Measurements from ENCODE around the gene SP100. TPM values are rescaled to one million over a fixed set of nuclear protein-coding genes. Genes with fewer than 3 reads are reported as not detected.

SP100 gene
- total RNA-seq, 1 experiment from 2014 or later = 110 TPM

DNA sequence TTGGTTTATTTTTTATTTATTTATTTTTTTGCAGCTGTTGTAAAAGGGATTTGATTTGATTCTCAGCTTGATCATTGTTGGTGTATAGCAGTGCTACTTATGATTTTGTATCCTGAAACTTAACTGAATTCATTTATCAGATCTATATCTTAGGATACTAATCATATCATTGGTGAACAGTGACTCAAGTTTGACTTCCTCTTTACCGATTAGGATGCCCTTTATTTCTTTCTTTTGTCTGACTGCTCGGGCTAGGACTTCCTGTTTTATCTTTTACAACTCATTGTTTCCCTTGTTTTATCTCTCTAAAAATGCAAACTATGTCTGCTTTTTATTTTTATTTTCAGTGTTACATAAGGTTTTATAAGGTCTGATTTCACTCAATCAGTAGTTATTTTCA, 23.6 kb downstream of the SP100 start:
- TF ChIP-seq, protein P1, sequence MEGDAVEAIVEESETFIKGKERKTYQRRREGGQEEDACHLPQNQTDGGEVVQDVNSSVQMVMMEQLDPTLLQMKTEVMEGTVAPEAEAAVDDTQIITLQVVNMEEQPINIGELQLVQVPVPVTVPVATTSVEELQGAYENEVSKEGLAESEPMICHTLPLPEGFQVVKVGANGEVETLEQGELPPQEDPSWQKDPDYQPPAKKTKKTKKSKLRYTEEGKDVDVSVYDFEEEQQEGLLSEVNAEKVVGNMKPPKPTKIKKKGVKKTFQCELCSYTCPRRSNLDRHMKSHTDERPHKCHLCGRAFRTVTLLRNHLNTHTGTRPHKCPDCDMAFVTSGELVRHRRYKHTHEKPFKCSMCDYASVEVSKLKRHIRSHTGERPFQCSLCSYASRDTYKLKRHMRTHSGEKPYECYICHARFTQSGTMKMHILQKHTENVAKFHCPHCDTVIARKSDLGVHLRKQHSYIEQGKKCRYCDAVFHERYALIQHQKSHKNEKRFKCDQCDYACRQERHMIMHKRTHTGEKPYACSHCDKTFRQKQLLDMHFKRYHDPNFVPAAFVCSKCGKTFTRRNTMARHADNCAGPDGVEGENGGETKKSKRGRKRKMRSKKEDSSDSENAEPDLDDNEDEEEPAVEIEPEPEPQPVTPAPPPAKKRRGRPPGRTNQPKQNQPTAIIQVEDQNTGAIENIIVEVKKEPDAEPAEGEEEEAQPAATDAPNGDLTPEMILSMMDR (IDR thresholded peaks at IDR 0.05; ENCODE audit: unreplicated experiment) = no peak
- no peak overlapping the region for H3K4me3 Mint-ChIP-seq (ENCODE audit: low read depth, unreplicated experiment)
- no peaks in the 10 kb centered on the region for H3K27me3 Mint-ChIP-seq (ENCODE audit: unreplicated experiment)
- H3K9me3 Mint-ChIP-seq (ENCODE audit: low read depth, unreplicated experiment) = peaks cover 3% of the 10 kb centered on the region
- CTCF ChIA-PET = no interaction called here
- DNase-seq = no peak
- no peak overlapping the region for H3K27ac Mint-ChIP-seq (ENCODE audit: unreplicated experiment)
- peaks cover 10% of the 10 kb centered on the region for H3K4me1 Mint-ChIP-seq (ENCODE audit: low read depth, unreplicated experiment)
- BruUV-seq (replicated peaks) = no TSS peak
- intact Hi-C loops (cut with micrococcal nuclease; ENCODE audit: unreplicated experiment) = no loop called here
- H3K36me3 Mint-ChIP-seq (ENCODE audit: insufficient read depth, unreplicated experiment) = peaks cover 4% of the 10 kb centered on the region

DNA sequence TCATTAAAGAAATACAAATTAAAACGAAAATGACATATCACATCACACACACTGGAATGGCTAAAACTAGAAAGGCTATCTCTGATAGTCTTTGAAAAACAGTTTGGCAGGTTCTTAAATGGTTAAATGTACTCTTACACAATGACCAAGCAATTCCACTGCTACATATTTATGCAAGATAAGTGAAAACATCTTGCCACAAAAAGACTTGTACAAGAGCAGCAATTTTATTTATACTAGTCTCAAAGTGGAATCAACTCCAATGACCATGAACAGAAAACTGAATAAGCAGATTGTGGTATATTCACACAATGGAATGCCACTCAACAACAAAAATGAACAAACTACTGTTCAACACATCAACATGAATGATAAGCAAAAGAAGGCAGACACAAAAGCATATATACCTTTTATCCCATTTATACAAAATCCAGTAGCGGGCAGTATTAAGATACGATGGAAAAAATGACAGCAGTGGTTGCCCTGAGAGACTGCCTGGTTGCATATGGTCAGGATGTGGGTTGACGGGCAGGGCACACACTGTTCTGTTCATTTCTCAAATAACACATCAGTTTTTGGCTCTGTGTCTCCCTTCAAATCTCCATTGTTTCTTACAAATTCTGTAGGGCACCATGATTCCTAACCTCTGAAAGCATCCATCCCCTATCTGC, 25.4 kb downstream of the SP100 start:
- intact Hi-C loops (cut with micrococcal nuclease; ENCODE audit: unreplicated experiment) = no loop called here
- peaks cover 4% of the 10 kb centered on the region for H3K36me3 Mint-ChIP-seq (ENCODE audit: insufficient read depth, unreplicated experiment)
- H3K27ac Mint-ChIP-seq (ENCODE audit: unreplicated experiment) = no peak overlapping the region
- no TSS peak for BruUV-seq (replicated peaks)
- H3K27me3 Mint-ChIP-seq (ENCODE audit: unreplicated experiment) = no peaks in the 10 kb centered on the region
- TF ChIP-seq, protein P1 (IDR thresholded peaks at IDR 0.05; ENCODE audit: unreplicated experiment) = no peak
- H3K9me3 Mint-ChIP-seq (ENCODE audit: low read depth, unreplicated experiment) = peaks cover 1% of the 10 kb centered on the region
- DNase-seq = no peak
- H3K4me3 Mint-ChIP-seq (ENCODE audit: low read depth, unreplicated experiment) = no peak overlapping the region
- H3K4me1 Mint-ChIP-seq (ENCODE audit: low read depth, unreplicated experiment) = peaks cover 10% of the 10 kb centered on the region
- CTCF ChIA-PET = no interaction called here

DNA sequence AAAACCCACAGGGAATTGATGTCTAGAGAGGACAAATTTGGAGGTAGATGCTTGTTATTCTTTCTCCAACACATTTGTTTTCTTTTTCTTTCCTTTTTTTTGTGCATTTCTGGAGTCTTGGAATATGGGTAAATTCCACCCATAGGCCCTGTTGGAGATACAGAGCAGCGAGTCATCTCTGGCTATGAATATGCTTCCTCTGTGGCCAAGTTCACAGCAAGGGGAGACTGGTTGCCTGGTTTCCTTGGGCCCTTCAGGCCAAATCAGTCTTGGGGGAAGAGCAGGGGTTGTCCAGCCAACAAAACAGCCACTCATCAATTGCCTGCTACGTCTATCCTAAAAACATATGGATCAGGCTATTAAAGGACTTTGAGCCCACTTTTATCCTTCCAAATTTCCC, 27.5 kb downstream of the SP100 start:
- H3K4me1 Mint-ChIP-seq (ENCODE audit: low read depth, unreplicated experiment) = peaks cover 10% of the 10 kb centered on the region
- no peak for DNase-seq
- TF ChIP-seq, protein P1 (IDR thresholded peaks at IDR 0.05; ENCODE audit: unreplicated experiment) = no peak
- H3K36me3 Mint-ChIP-seq (ENCODE audit: insufficient read depth, unreplicated experiment) = no peaks in the 10 kb centered on the region
- BruUV-seq (replicated peaks) = no TSS peak
- no peaks in the 10 kb centered on the region for H3K27me3 Mint-ChIP-seq (ENCODE audit: unreplicated experiment)
- no peak overlapping the region for H3K27ac Mint-ChIP-seq (ENCODE audit: unreplicated experiment)
- intact Hi-C loops (cut with micrococcal nuclease; ENCODE audit: unreplicated experiment) = no loop called here
- no peaks in the 10 kb centered on the region for H3K9me3 Mint-ChIP-seq (ENCODE audit: low read depth, unreplicated experiment)
- CTCF ChIA-PET = no interaction called here
- no peak overlapping the region for H3K4me3 Mint-ChIP-seq (ENCODE audit: low read depth, unreplicated experiment)

DNA sequence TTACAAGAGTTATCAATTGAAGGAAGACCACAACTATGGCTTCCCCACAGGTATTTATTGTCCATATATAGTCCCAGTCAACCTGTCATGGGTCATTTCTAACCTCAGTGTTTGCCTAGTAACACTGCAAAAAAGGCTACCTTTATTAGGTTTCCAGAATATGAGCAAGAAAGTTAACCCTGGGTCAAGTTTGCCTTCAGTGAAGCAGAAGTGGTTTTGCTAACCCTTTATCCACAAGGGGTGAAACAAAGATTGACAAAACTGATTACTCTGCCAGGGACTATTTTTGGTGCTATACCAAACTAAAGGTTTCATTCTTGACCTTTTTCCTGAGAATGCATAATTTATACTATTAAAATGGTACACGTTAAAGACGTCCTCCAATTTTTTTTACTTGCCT, 28.8 kb downstream of the SP100 start:
- CTCF ChIA-PET = no interaction called here

More for the DNA sequence above, 28.8 kb downstream of the SP100 start:
- no TSS peak for BruUV-seq (replicated peaks)
- Mint-ChIP-seq H3K27ac (ENCODE audit: unreplicated experiment) (no peak overlapping the region), H3K27me3 (ENCODE audit: unreplicated experiment) (no peaks in the 10 kb centered on the region), H3K4me3 (ENCODE audit: low read depth, unreplicated experiment) (no peak overlapping the region), H3K4me1 (ENCODE audit: low read depth, unreplicated experiment) (no peaks in the 10 kb centered on the region), H3K9me3 (ENCODE audit: low read depth, unreplicated experiment) (no peaks in the 10 kb centered on the region), H3K36me3 (ENCODE audit: insufficient read depth, unreplicated experiment) (peaks cover 8% of the 10 kb centered on the region)
- intact Hi-C loops (cut with micrococcal nuclease; ENCODE audit: unreplicated experiment) = no loop called here
- TF ChIP-seq, protein P1 (IDR thresholded peaks at IDR 0.05; ENCODE audit: unreplicated experiment) = no peak
- DNase-seq = no peak

All from Calu3 (cell line).